Activated CD4-positive, alpha-beta memory T cell treated with anti-CD3 and anti-CD28 coated beads for 36 hours (primary cell): ENCODE measurements around the gene SPPL2A. TPM values are rescaled to one million over a fixed set of nuclear protein-coding genes. Genes with fewer than 3 reads are reported as not detected.

ENCODE experiments used
- CTCF ChIA-PET: fragments of 350-600 bp; sonication (Branson Sonifier 250); formaldehyde crosslinking; loops from one replicate; lab custom pipeline; 2021; ENCODE audit warnings: antibody characterized with exemption, inconsistent platforms; lab: Charles Lee
- POLR2A ChIA-PET: fragments of 350-600 bp; sonication (Branson Sonifier 250); formaldehyde crosslinking; loops from one replicate; lab custom pipeline; 2021; ENCODE audit warnings: antibody characterized with exemption; lab: Charles Lee
- DNase-seq: peaks from one replicate; pipeline ENCODE4 v3.0.0-alpha.2; 2020
- H3K27ac Mint-ChIP-seq: one replicate; pipeline ENCODE4 v1.8.0; 2021; ENCODE audit warnings: mixed read lengths
- H3K27me3 Mint-ChIP-seq: one replicate; pipeline ENCODE4 v1.8.0; 2021; ENCODE audit warnings: mixed read lengths
- H3K36me3 Mint-ChIP-seq: one replicate; pipeline ENCODE4 v1.8.0; 2021; ENCODE audit warnings: mixed read lengths
- H3K4me1 Mint-ChIP-seq: one replicate; pipeline ENCODE4 v1.8.0; 2021; ENCODE audit warnings: low read depth, mixed read lengths
- H3K4me3 Mint-ChIP-seq: one replicate; pipeline ENCODE4 v1.8.0; 2021; ENCODE audit warnings: mild to moderate bottlenecking, mixed read lengths
- H3K9me3 Mint-ChIP-seq: one replicate; pipeline ENCODE4 v1.8.0; 2021; ENCODE audit warnings: mixed read lengths
- intact Hi-C: fragments of 100-400 bp; cut with micrococcal nuclease; formaldehyde crosslinking; loops from one replicate; pipeline ENCODE4 v1.15.1; 2023
- total RNA-seq, 2 experiments: library from RNA; stranded (reverse); gene quantifications; one replicate each; pipeline ENCODE4 v1.2.3, GENCODE V29; 2021

The SPPL2A gene
- total RNA-seq, 2 experiments from 2014 or later = 79.9 to 82.1 TPM

- H3K4me3 Mint-ChIP-seq = no peak overlapping the region
- ChIA-PET CTCF (no interaction called here), POLR2A (no interaction called here)
- peaks cover 10% of the 10 kb centered on the region for H3K36me3 Mint-ChIP-seq
- intact Hi-C loops = no loop called here
- H3K9me3 Mint-ChIP-seq = no peaks in the 10 kb centered on the region
- H3K27ac Mint-ChIP-seq = no peak overlapping the region
- peaks cover 58% of the 10 kb centered on the region for H3K4me1 Mint-ChIP-seq
- H3K27me3 Mint-ChIP-seq = no peaks in the 10 kb centered on the region
- DNase-seq = no peak
Measured at GRCh38 chr15:50758712-50759205, 6.7 kb downstream of the SPPL2A start.

- ChIA-PET POLR2A (interaction anchor here (0.7 kb wide), 1 partner anchor 11 kb away, joined by 6 read pairs; no protein-coding TSS in a partner anchor), CTCF (no interaction called here)
- Mint-ChIP-seq H3K27ac (no peak overlapping the region), H3K4me3 (no peak overlapping the region), H3K27me3 (no peaks in the 10 kb centered on the region), H3K4me1 (peaks cover 36% of the 10 kb centered on the region), H3K9me3 (no peaks in the 10 kb centered on the region), H3K36me3 (peaks cover 5% of the 10 kb centered on the region)
- intact Hi-C loops = no loop called here
- DNase-seq = no peak
Measured at GRCh38 chr15:50753463-50753862, 12.0 kb downstream of the SPPL2A start.

- Mint-ChIP-seq H3K4me1 (peaks cover 26% of the 10 kb centered on the region), H3K9me3 (no peaks in the 10 kb centered on the region), H3K4me3 (no peak overlapping the region), H3K27ac (no peak overlapping the region), H3K27me3 (no peaks in the 10 kb centered on the region), H3K36me3 (peaks cover 6% of the 10 kb centered on the region)
- no peak for DNase-seq
- ChIA-PET CTCF (interaction anchor here (2.0 kb wide), 1 partner anchor 134 kb away, joined by 6 read pairs; no protein-coding TSS in a partner anchor), POLR2A (no interaction called here)
- intact Hi-C loops = no loop called here
Measured at GRCh38 chr15:50751394-50751793, 14.1 kb downstream of the SPPL2A start.

GRCh38 chr15:50750227-50750705 is 15.2 kb downstream of the SPPL2A start:
- DNase-seq = no peak
- no peak overlapping the region for H3K4me3 Mint-ChIP-seq
- H3K27me3 Mint-ChIP-seq = no peaks in the 10 kb centered on the region
- POLR2A ChIA-PET = no interaction called here
- H3K4me1 Mint-ChIP-seq = peaks cover 22% of the 10 kb centered on the region
- intact Hi-C loops = no loop called here
- CTCF ChIA-PET = interaction anchor here (0.7 to 0.8 kb wide), 2 partner anchors 75 to 136 kb away, joined by 3 read pairs; no protein-coding TSS in a partner anchor
- H3K27ac Mint-ChIP-seq = no peak overlapping the region
- peaks cover 6% of the 10 kb centered on the region for H3K36me3 Mint-ChIP-seq
- no peaks in the 10 kb centered on the region for H3K9me3 Mint-ChIP-seq

GRCh38 chr15:50747523-50747922 is 18.0 kb downstream of the SPPL2A start:
- no peak for DNase-seq
- intact Hi-C loops = no loop called here
- H3K4me1 Mint-ChIP-seq = peaks cover 13% of the 10 kb centered on the region
- CTCF ChIA-PET = no interaction called here
- H3K36me3 Mint-ChIP-seq = peaks cover 12% of the 10 kb centered on the region
- POLR2A ChIA-PET = no interaction called here
- H3K27me3 Mint-ChIP-seq = no peaks in the 10 kb centered on the region
- H3K27ac Mint-ChIP-seq = no peak overlapping the region
- no peak overlapping the region for H3K4me3 Mint-ChIP-seq
- no peaks in the 10 kb centered on the region for H3K9me3 Mint-ChIP-seq

- no peak for DNase-seq
- Mint-ChIP-seq H3K9me3 (no peaks in the 10 kb centered on the region), H3K4me3 (no peak overlapping the region), H3K27me3 (no peaks in the 10 kb centered on the region), H3K36me3 (peaks cover 16% of the 10 kb centered on the region), H3K4me1 (no peaks in the 10 kb centered on the region), H3K27ac (no peak overlapping the region)
- CTCF ChIA-PET = no interaction called here
- intact Hi-C loops = no loop called here
- POLR2A ChIA-PET = no interaction called here
Measured at GRCh38 chr15:50744601-50745000, 20.9 kb downstream of the SPPL2A start.

GRCh38 chr15:50740955-50741354 is 24.6 kb downstream of the SPPL2A start:
- no peak overlapping the region for H3K27ac Mint-ChIP-seq
- DNase-seq = no peak
- POLR2A ChIA-PET = no interaction called here
- H3K4me1 Mint-ChIP-seq = no peaks in the 10 kb centered on the region
- intact Hi-C loops = no loop called here
- H3K27me3 Mint-ChIP-seq = no peaks in the 10 kb centered on the region
- no peaks in the 10 kb centered on the region for H3K9me3 Mint-ChIP-seq
- no peak overlapping the region for H3K4me3 Mint-ChIP-seq
- CTCF ChIA-PET = interaction anchor here (0.7 kb wide), 1 partner anchor 145 kb away, joined by 3 read pairs; no protein-coding TSS in a partner anchor
- peaks cover 22% of the 10 kb centered on the region for H3K36me3 Mint-ChIP-seq

- H3K4me3 Mint-ChIP-seq = no peak overlapping the region
- ChIA-PET CTCF (no interaction called here), POLR2A (no interaction called here)
- no peaks in the 10 kb centered on the region for H3K27me3 Mint-ChIP-seq
- DNase-seq = no peak
- intact Hi-C loops = no loop called here
- H3K36me3 Mint-ChIP-seq = peaks cover 39% of the 10 kb centered on the region
- no peaks in the 10 kb centered on the region for H3K9me3 Mint-ChIP-seq
- no peaks in the 10 kb centered on the region for H3K4me1 Mint-ChIP-seq
- H3K27ac Mint-ChIP-seq = no peak overlapping the region
Measured at GRCh38 chr15:50736823-50737222, 28.7 kb downstream of the SPPL2A start.

GRCh38 chr15:50735156-50735555 is 30.4 kb downstream of the SPPL2A start:
- H3K4me1 Mint-ChIP-seq = no peaks in the 10 kb centered on the region
- DNase-seq = no peak
- H3K36me3 Mint-ChIP-seq = peaks cover 39% of the 10 kb centered on the region
- ChIA-PET CTCF (no interaction called here), POLR2A (no interaction called here)
- intact Hi-C loops = no loop called here
- no peak overlapping the region for H3K27ac Mint-ChIP-seq
- no peak overlapping the region for H3K4me3 Mint-ChIP-seq
- H3K27me3 Mint-ChIP-seq = no peaks in the 10 kb centered on the region
- H3K9me3 Mint-ChIP-seq = no peaks in the 10 kb centered on the region

GRCh38 chr15:50726315-50726714 is 39.2 kb downstream of the SPPL2A start:
- intact Hi-C loops = loop anchor here (10.0 kb wide), 1 partner anchor 68 kb away; no protein-coding TSS in a partner anchor
- ChIA-PET CTCF (interaction anchor here (1.3 to 1.5 kb wide), 2 partner anchors 50 to 150 kb away, joined by 6 to 10 read pairs; no protein-coding TSS in a partner anchor), POLR2A (interaction anchor here (0.6 kb wide), 1 partner anchor 38 kb away, joined by 3 read pairs; no protein-coding TSS in a partner anchor)
- Mint-ChIP-seq H3K36me3 (peaks cover 20% of the 10 kb centered on the region), H3K27ac (no peak overlapping the region), H3K4me3 (no peak overlapping the region), H3K9me3 (no peaks in the 10 kb centered on the region), H3K4me1 (peaks cover 12% of the 10 kb centered on the region), H3K27me3 (no peaks in the 10 kb centered on the region)
- no peak for DNase-seq

GRCh38 chr15:50718700-50719125 is 46.8 kb downstream of the SPPL2A start:
- no peaks in the 10 kb centered on the region for H3K4me1 Mint-ChIP-seq
- no peaks in the 10 kb centered on the region for H3K27me3 Mint-ChIP-seq
- peaks cover 14% of the 10 kb centered on the region for H3K36me3 Mint-ChIP-seq
- H3K27ac Mint-ChIP-seq = no peak overlapping the region
- H3K4me3 Mint-ChIP-seq = no peak overlapping the region
- intact Hi-C loops = no loop called here
- CTCF ChIA-PET = interaction anchor here (0.6 to 1.7 kb wide), 3 partner anchors 11 to 138 kb away, joined by 3 to 4 read pairs (median 4); no protein-coding TSS in a partner anchor
- DNase-seq = no peak
- H3K9me3 Mint-ChIP-seq = no peaks in the 10 kb centered on the region
- POLR2A ChIA-PET = no interaction called here

GRCh38 chr15:50712018-50712417 is 53.5 kb downstream of the SPPL2A start:
- Mint-ChIP-seq H3K27ac (no peak overlapping the region), H3K4me3 (no peak overlapping the region), H3K9me3 (no peaks in the 10 kb centered on the region), H3K36me3 (peaks cover 7% of the 10 kb centered on the region), H3K27me3 (no peaks in the 10 kb centered on the region), H3K4me1 (no peaks in the 10 kb centered on the region)
- POLR2A ChIA-PET = interaction anchor here (0.5 kb wide), 1 partner anchor 13 kb away, joined by 3 read pairs; no protein-coding TSS in a partner anchor
- intact Hi-C loops = no loop called here
- CTCF ChIA-PET = no interaction called here
- no peak for DNase-seq

GRCh38 chr15:50710585-50710984 is 54.9 kb downstream of the SPPL2A start:
- peaks cover 8% of the 10 kb centered on the region for H3K36me3 Mint-ChIP-seq
- no peaks in the 10 kb centered on the region for H3K9me3 Mint-ChIP-seq
- H3K4me1 Mint-ChIP-seq = no peaks in the 10 kb centered on the region
- ChIA-PET POLR2A (no interaction called here), CTCF (interaction anchor here (0.6 kb wide), 1 partner anchor 225 kb away, joined by 3 read pairs; no protein-coding TSS in a partner anchor)
- no peak overlapping the region for H3K27ac Mint-ChIP-seq
- H3K4me3 Mint-ChIP-seq = no peak overlapping the region
- DNase-seq = no peak
- no peaks in the 10 kb centered on the region for H3K27me3 Mint-ChIP-seq
- intact Hi-C loops = no loop called here
